ENCODE results near the gene HLA-DRB5.

Gene HLA-DRB5

GRCh38 chr6:32570363-32570905, 40.3 kb upstream of the HLA-DRB5 start:
- Histone ChIP-seq H3K4me1 (ENCODE audit: control insufficient read depth, low read length) (peaks cover 7% of the 10 kb centered on the region; the same call in 1 of the 2 replicates), H3F3A (ENCODE audit: control insufficient read depth, insufficient read depth) (peaks cover under 1% of the 10 kb centered on the region; the same call in 1 of the 2 replicates), H3K27me3 (ENCODE audit: control insufficient read depth, low read length) (no peaks in the 10 kb centered on the region), H4K20me1 (ENCODE audit: control insufficient read depth, insufficient read depth, low read depth, low read length) (no peaks in the 10 kb centered on the region), H3K36me3 (ENCODE audit: control insufficient read depth, low read length) (no peaks in the 10 kb centered on the region), H3K27ac (ENCODE audit: low read depth, low read length) (no peak overlapping the region), H3K4me3 (ENCODE audit: low read length) (no peak overlapping the region), H3K9me3 (ENCODE audit: control insufficient read depth, insufficient read depth, low read length) (no peaks in the 10 kb centered on the region), H3K4me2 (ENCODE audit: low read length) (no peak overlapping the region), H3K79me2 (ENCODE audit: control insufficient read depth, low read length) (no peaks in the 10 kb centered on the region), H3K9me2 (replicated peaks; ENCODE audit: control insufficient read depth, low read length) (no peaks in the 10 kb centered on the region)
- no peak for TF ChIP-seq CTCF (IDR thresholded peaks at IDR 0.05; ENCODE audit: low read depth, low read length, poor library complexity, severe bottlenecking)
- no peak for TF ChIP-seq EZH2phosphoT487 (IDR thresholded peaks at IDR 0.05; ENCODE audit: borderline replicate concordance, low read length)

- Histone ChIP-seq H3K27ac (ENCODE audit: low read depth, low read length) (no peak overlapping the region), H3K4me1 (ENCODE audit: control insufficient read depth, low read length) (peaks cover 7% of the 10 kb centered on the region; the same call in 1 of the 2 replicates), H3K9me3 (ENCODE audit: control insufficient read depth, insufficient read depth, low read length) (no peaks in the 10 kb centered on the region), H3K4me2 (ENCODE audit: low read length) (no peak overlapping the region), H3K27me3 (ENCODE audit: control insufficient read depth, low read length) (no peaks in the 10 kb centered on the region), H3K4me3 (ENCODE audit: low read length) (no peak overlapping the region), H3K36me3 (ENCODE audit: control insufficient read depth, low read length) (no peaks in the 10 kb centered on the region), H3K79me2 (ENCODE audit: control insufficient read depth, low read length) (no peaks in the 10 kb centered on the region), H3F3A (ENCODE audit: control insufficient read depth, insufficient read depth) (no peaks in the 10 kb centered on the region), H3K9me2 (replicated peaks; ENCODE audit: control insufficient read depth, low read length) (no peaks in the 10 kb centered on the region), H4K20me1 (ENCODE audit: control insufficient read depth, insufficient read depth, low read depth, low read length) (no peaks in the 10 kb centered on the region)
- no peak for TF ChIP-seq EZH2phosphoT487 (IDR thresholded peaks at IDR 0.05; ENCODE audit: borderline replicate concordance, low read length)
- TF ChIP-seq CTCF (IDR thresholded peaks at IDR 0.05; ENCODE audit: low read depth, low read length, poor library complexity, severe bottlenecking) = no peak
Observed at GRCh38 chr6:32568561-32568960, 38.5 kb upstream of the HLA-DRB5 start.

GRCh38 chr6:32566957-32567356, 36.9 kb upstream of the HLA-DRB5 start:
- no peak overlapping the region for H3K4me2 ChIP-seq (ENCODE audit: low read length)
- no peak overlapping the region for H3K27ac ChIP-seq (ENCODE audit: low read depth, low read length)
- no peaks in the 10 kb centered on the region for H3K79me2 ChIP-seq (ENCODE audit: control insufficient read depth, low read length)
- H3K27me3 ChIP-seq (ENCODE audit: control insufficient read depth, low read length) = peaks cover 2% of the 10 kb centered on the region; the same call in 1 of the 2 replicates
- no peaks in the 10 kb centered on the region for H3K9me2 ChIP-seq (replicated peaks; ENCODE audit: control insufficient read depth, low read length)
- no peaks in the 10 kb centered on the region for H3K36me3 ChIP-seq (ENCODE audit: control insufficient read depth, low read length)
- no peaks in the 10 kb centered on the region for H3K9me3 ChIP-seq (ENCODE audit: control insufficient read depth, insufficient read depth, low read length)
- no peaks in the 10 kb centered on the region for H3F3A ChIP-seq (ENCODE audit: control insufficient read depth, insufficient read depth)
- H4K20me1 ChIP-seq (ENCODE audit: control insufficient read depth, insufficient read depth, low read depth, low read length) = no peaks in the 10 kb centered on the region
- peaks cover 7% of the 10 kb centered on the region; the same call in 1 of the 2 replicates for H3K4me1 ChIP-seq (ENCODE audit: control insufficient read depth, low read length)
- no peak overlapping the region for H3K4me3 ChIP-seq (ENCODE audit: low read length)
- no peak for TF ChIP-seq CTCF (IDR thresholded peaks at IDR 0.05; ENCODE audit: low read depth, low read length, poor library complexity, severe bottlenecking)
